Trophoblast cell (in vitro differentiated cells and primary cell): ENCODE data around the gene FAM204A.

ENCODE experiments used
- DNase-seq, 2 donors: peaks; one replicate each; pipeline ENCODE4 v3.0.0-alpha.2; 2016
- H2AFZ ChIP-seq: 2 replicates; pipeline ENCODE4 v1.6.1; 2013; ENCODE audit warnings: low read length, moderate library complexity, mild to moderate bottlenecking; ENCODE audit not compliant: insufficient read depth, poor library complexity
- H2AK5ac ChIP-seq: 2 replicates; pipeline ENCODE4 v1.6.1; 2013; ENCODE audit warnings: mild to moderate bottlenecking, low read length
- H2BK120ac ChIP-seq: 2 replicates; pipeline ENCODE4 v1.6.1; 2013; ENCODE audit warnings: low read length, mild to moderate bottlenecking, moderate library complexity; ENCODE audit not compliant: insufficient read depth, poor library complexity
- H2BK12ac ChIP-seq: 2 replicates; pipeline ENCODE4 v1.6.1; 2013; ENCODE audit warnings: mild to moderate bottlenecking, low read length, moderate library complexity
- H2BK5ac ChIP-seq: 2 replicates; pipeline ENCODE4 v1.6.1; 2013; ENCODE audit warnings: low read length, low read depth, moderate library complexity, mild to moderate bottlenecking; ENCODE audit not compliant: poor library complexity
- H3K14ac ChIP-seq: 2 replicates; pipeline ENCODE4 v1.6.1; 2013; ENCODE audit warnings: mild to moderate bottlenecking, low read length
- H3K18ac ChIP-seq: 2 replicates; pipeline ENCODE4 v1.6.1; 2013; ENCODE audit warnings: mild to moderate bottlenecking, low read length
- H3K23ac ChIP-seq: 2 replicates; pipeline ENCODE4 v1.6.1; 2013; ENCODE audit warnings: low read length
- H3K27ac ChIP-seq: 2 replicates; pipeline ENCODE4 v1.5.1; 2013; ENCODE audit warnings: low read depth, mild to moderate bottlenecking, inconsistent platforms, low read length, moderate library complexity
- H3K27me3 ChIP-seq: 2 replicates; pipeline ENCODE4 v1.6.1; 2013; ENCODE audit warnings: inconsistent platforms, mild to moderate bottlenecking, low read length, moderate library complexity; ENCODE audit not compliant: insufficient read depth
- H3K36me3 ChIP-seq, 2 experiments: 1 replicate in 1 of 2; 2 replicates in 1 of 2; pipeline ENCODE4 v1.6.1; 2013; ENCODE audit warnings: low read length in 2 of 2, mild to moderate bottlenecking in 2 of 2, moderate library complexity in 1 of 2; ENCODE audit not compliant: insufficient read depth in 2 of 2, control insufficient read depth in 1 of 2
- H3K4ac ChIP-seq: 2 replicates; pipeline ENCODE4 v1.6.1; 2013; ENCODE audit warnings: low read depth, mild to moderate bottlenecking, low read length, moderate library complexity
- H3K4me1 ChIP-seq, 2 experiments: 1 replicate in 1 of 2; 2 replicates in 1 of 2; pipeline ENCODE4 v1.6.1; 2013; ENCODE audit warnings: low read length in 2 of 2, mild to moderate bottlenecking in 2 of 2, moderate library complexity in 1 of 2; ENCODE audit not compliant: insufficient read depth in 2 of 2, control insufficient read depth in 1 of 2
- H3K4me2 ChIP-seq: 2 replicates; pipeline ENCODE4 v1.6.1; 2013; ENCODE audit warnings: inconsistent platforms, mild to moderate bottlenecking, low read length, moderate library complexity
- H3K4me3 ChIP-seq: 2 replicates; pipeline ENCODE4 v1.5.1; 2013; ENCODE audit warnings: mild to moderate bottlenecking, low read depth, low read length, inconsistent platforms
- H3K79me1 ChIP-seq: one replicate; pipeline ENCODE4 v1.6.1; 2013; ENCODE audit warnings: low read length
- H3K79me2 ChIP-seq: 2 replicates; pipeline ENCODE4 v1.6.1; 2013; ENCODE audit warnings: low read length, mild to moderate bottlenecking; ENCODE audit not compliant: control insufficient read depth, insufficient read depth, poor library complexity
- H3K9ac ChIP-seq: 2 replicates; pipeline ENCODE4 v1.6.1; 2013; ENCODE audit warnings: mild to moderate bottlenecking, low read length
- H3K9me3 ChIP-seq: 2 replicates; pipeline ENCODE4 v1.6.1; 2013; ENCODE audit warnings: low read depth, mild to moderate bottlenecking, control low read depth, inconsistent platforms, low read length; ENCODE audit not compliant: insufficient read depth
- H4K12ac ChIP-seq: 2 replicates; pipeline ENCODE4 v1.6.1; 2013; ENCODE audit warnings: low read depth, mild to moderate bottlenecking, low read length, moderate library complexity
- H4K8ac ChIP-seq: 2 replicates; pipeline ENCODE4 v1.6.1; 2013; ENCODE audit warnings: low read depth, mild to moderate bottlenecking, low read length, moderate library complexity
- H4K91ac ChIP-seq: one replicate; pipeline ENCODE4 v1.6.1; 2013; ENCODE audit warnings: low read depth, mild to moderate bottlenecking, low read length, moderate library complexity
- WGBS: extraction: QIAGEN DNeasy Blood & Tissue Kit; methylation state at CpG from one replicate; pipeline ENCODE4 v1.1.7; 2013; ENCODE audit warnings: missing lambda C conversion rate; ENCODE audit not compliant: insufficient read length, insufficient coverage; ENCODE audit errors: extremely low coverage; 5-methylcytosine and 5-hydroxymethylcytosine counted together

FAM204A gene

GRCh38 chr10:118272767-118273166, 69.4 kb downstream of the FAM204A start:
- Histone ChIP-seq H3K4me2 (no peak overlapping the region), H4K8ac (no peak overlapping the region), H4K12ac (no peak overlapping the region), H3K79me2 (no peaks in the 10 kb centered on the region), H3K4me3 (no peak overlapping the region), H4K91ac (no peak overlapping the region), H2AK5ac (no peak overlapping the region), H3K36me3 (no peaks in the 10 kb centered on the region), H3K27ac (no peak overlapping the region), H3K79me1 (no peaks in the 10 kb centered on the region), H3K9me3 (peaks cover 1% of the 10 kb centered on the region), H2BK12ac (no peak overlapping the region), H3K14ac (no peak overlapping the region), H2AFZ (no peak overlapping the region), H3K27me3 (no peaks in the 10 kb centered on the region), H3K9ac (no peak overlapping the region), H3K4me1 (no peaks in the 10 kb centered on the region), H3K4ac (no peak overlapping the region), H2BK120ac (no peak overlapping the region), H3K18ac (no peak overlapping the region), H3K23ac (no peak overlapping the region), H2BK5ac (no peak overlapping the region)
- DNase-seq: no peak
- WGBS: no CpG with 5 or more reads among the region's 4 CpGs

- Histone ChIP-seq H3K27me3 (no peaks in the 10 kb centered on the region), H3K4me2 (no peak overlapping the region), H3K36me3 (no peaks in the 10 kb centered on the region), H2BK5ac (no peak overlapping the region), H3K4ac (no peak overlapping the region), H4K8ac (no peak overlapping the region), H3K14ac (no peak overlapping the region), H4K12ac (no peak overlapping the region), H3K9me3 (no peaks in the 10 kb centered on the region), H3K4me3 (no peak overlapping the region), H2BK12ac (no peak overlapping the region), H3K4me1 (no peaks in the 10 kb centered on the region), H4K91ac (no peak overlapping the region), H3K18ac (no peak overlapping the region), H3K79me1 (no peaks in the 10 kb centered on the region), H2AK5ac (no peak overlapping the region), H3K9ac (no peak overlapping the region), H2AFZ (no peak overlapping the region), H3K23ac (no peak overlapping the region), H2BK120ac (no peak overlapping the region), H3K79me2 (no peaks in the 10 kb centered on the region), H3K27ac (no peak overlapping the region)
- no peak for DNase-seq
- WGBS: no CpG with 5 or more reads among the region's 16 CpGs
Observed at GRCh38 chr10:118272149-118272721, 69.9 kb downstream of the FAM204A start.

DNA sequence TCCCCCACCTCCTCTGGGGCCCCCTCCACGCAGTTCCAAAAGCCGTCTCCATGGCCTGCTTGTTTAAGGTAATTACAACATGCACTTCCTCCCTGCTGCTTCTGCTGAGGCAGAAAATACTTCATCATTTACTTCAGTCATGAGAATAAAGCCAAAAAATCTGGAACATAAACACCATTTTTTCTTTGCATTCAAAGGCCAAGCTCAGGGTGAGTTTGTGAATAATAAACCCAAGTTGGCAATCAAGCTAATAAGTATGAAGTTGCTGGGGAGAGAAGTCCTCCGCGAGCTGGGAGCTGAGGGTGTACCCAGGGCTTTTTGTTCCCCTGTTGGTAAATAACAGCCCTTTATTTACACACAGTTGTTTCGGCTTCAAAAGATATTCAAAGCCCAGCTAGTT, 70.5 kb downstream of the FAM204A start:
- Histone ChIP-seq H3K79me2 (no peaks in the 10 kb centered on the region), H2BK12ac (no peak overlapping the region), H3K23ac (no peak overlapping the region), H3K4me1 (no peaks in the 10 kb centered on the region), H4K91ac (no peak overlapping the region), H3K14ac (no peak overlapping the region), H3K4ac (no peak overlapping the region), H3K9me3 (no peaks in the 10 kb centered on the region), H2BK5ac (no peak overlapping the region), H3K79me1 (no peaks in the 10 kb centered on the region), H4K8ac (no peak overlapping the region), H2BK120ac (no peak overlapping the region), H2AK5ac (no peak overlapping the region), H3K18ac (no peak overlapping the region), H3K4me3 (no peak overlapping the region), H4K12ac (no peak overlapping the region), H3K9ac (no peak overlapping the region), H3K27me3 (no peaks in the 10 kb centered on the region), H2AFZ (no peak overlapping the region), H3K27ac (no peak overlapping the region), H3K4me2 (no peak overlapping the region), H3K36me3 (no peaks in the 10 kb centered on the region)
- DNase-seq: no peak
- WGBS: no CpG with 5 or more reads among the region's 5 CpGs

GRCh38 chr10:118266098-118266748, 75.9 kb downstream of the FAM204A start:
- no peak overlapping the region for H3K4me2 ChIP-seq
- H4K91ac ChIP-seq: no peak overlapping the region
- no peak overlapping the region for H3K14ac ChIP-seq
- H3K79me1 ChIP-seq: no peaks in the 10 kb centered on the region
- H2AFZ ChIP-seq: no peak overlapping the region
- no peak overlapping the region for H2AK5ac ChIP-seq
- no peaks in the 10 kb centered on the region for H3K9me3 ChIP-seq
- WGBS: no CpG with 5 or more reads among the region's 4 CpGs
- no peak overlapping the region for H3K18ac ChIP-seq
- no peaks in the 10 kb centered on the region for H3K36me3 ChIP-seq
- no peak overlapping the region for H4K12ac ChIP-seq
- H3K9ac ChIP-seq: no peak overlapping the region
- H2BK12ac ChIP-seq: no peak overlapping the region
- H4K8ac ChIP-seq: no peak overlapping the region
- peaks cover 2% of the 10 kb centered on the region for H3K27me3 ChIP-seq
- H3K4ac ChIP-seq: no peak overlapping the region
- no peak overlapping the region for H3K27ac ChIP-seq
- no peak overlapping the region for H3K4me3 ChIP-seq
- H3K23ac ChIP-seq: no peak overlapping the region
- DNase-seq: no peak
- H2BK5ac ChIP-seq: no peak overlapping the region
- no peak overlapping the region for H2BK120ac ChIP-seq
- no peaks in the 10 kb centered on the region for H3K79me2 ChIP-seq
- H3K4me1 ChIP-seq: no peaks in the 10 kb centered on the region
